SU-DHL-6 (cell line): Measurements from ENCODE around the gene ST3GAL3.

ENCODE experiments used
- EZH2phosphoT487 ChIP-seq: fragments of 200-600 bp; sonication (generic), shearing (Covaris generic); conservative IDR thresholded peaks from 2 replicates; pipeline ENCODE4 v1.6.1; 2018; ENCODE audit warnings: mild to moderate bottlenecking, antibody characterized with exemption, low read length, moderate library complexity, mixed read lengths
- TF ChIP-seq, protein P1 (sequence below): fragments of 200-600 bp; sonication (generic); IDR thresholded peaks from one replicate; pipeline ENCODE4 v1.5.1; 2017; ENCODE audit warnings: antibody characterized with exemption, mild to moderate bottlenecking, low read length, moderate library complexity; ENCODE audit not compliant: insufficient read depth, poor library complexity, severe bottlenecking

GRCh38 chr1:43818691-43819090 lies 111.4 kb downstream of the ST3GAL3 start:
- TF ChIP-seq, protein P1, sequence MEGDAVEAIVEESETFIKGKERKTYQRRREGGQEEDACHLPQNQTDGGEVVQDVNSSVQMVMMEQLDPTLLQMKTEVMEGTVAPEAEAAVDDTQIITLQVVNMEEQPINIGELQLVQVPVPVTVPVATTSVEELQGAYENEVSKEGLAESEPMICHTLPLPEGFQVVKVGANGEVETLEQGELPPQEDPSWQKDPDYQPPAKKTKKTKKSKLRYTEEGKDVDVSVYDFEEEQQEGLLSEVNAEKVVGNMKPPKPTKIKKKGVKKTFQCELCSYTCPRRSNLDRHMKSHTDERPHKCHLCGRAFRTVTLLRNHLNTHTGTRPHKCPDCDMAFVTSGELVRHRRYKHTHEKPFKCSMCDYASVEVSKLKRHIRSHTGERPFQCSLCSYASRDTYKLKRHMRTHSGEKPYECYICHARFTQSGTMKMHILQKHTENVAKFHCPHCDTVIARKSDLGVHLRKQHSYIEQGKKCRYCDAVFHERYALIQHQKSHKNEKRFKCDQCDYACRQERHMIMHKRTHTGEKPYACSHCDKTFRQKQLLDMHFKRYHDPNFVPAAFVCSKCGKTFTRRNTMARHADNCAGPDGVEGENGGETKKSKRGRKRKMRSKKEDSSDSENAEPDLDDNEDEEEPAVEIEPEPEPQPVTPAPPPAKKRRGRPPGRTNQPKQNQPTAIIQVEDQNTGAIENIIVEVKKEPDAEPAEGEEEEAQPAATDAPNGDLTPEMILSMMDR = no peak
- no peak for TF ChIP-seq EZH2phosphoT487
